Breast epithelium (tissue), 4 donors: Measurements from ENCODE around the gene ADH1C. TPM values are rescaled to one million over a fixed set of nuclear protein-coding genes. Genes with fewer than 3 reads are reported as not detected.

ENCODE experiments used
- DNase-seq, 2 donors: peaks; one replicate each; pipeline ENCODE4 v3.0.0-alpha.2; 2019; ENCODE audit warnings: low spot score in 2 of 2
- H3K27ac ChIP-seq, 2 donors: fragments of 200-600 bp; sonication (generic) in 1 of 2; one replicate each; pipeline ENCODE4 v1.5.1; 2016 to 2019; ENCODE audit warnings: mild to moderate bottlenecking in 1 of 2
- H3K27me3 ChIP-seq, 2 donors: fragments of 200-600 bp; sonication (generic) in 1 of 2; one replicate each; pipeline versions ENCODE4 v1.5.1 to v1.6.0; 2017 to 2019; ENCODE audit warnings: control low read depth in 1 of 2, mild to moderate bottlenecking in 1 of 2
- H3K36me3 ChIP-seq: fragments of 200-600 bp; one replicate; pipeline ENCODE4 v1.5.1; 2019
- H3K4me1 ChIP-seq, 2 donors: fragments of 200-600 bp; sonication (generic); one replicate each; pipeline ENCODE4 v1.5.1; 2016 to 2019; ENCODE audit warnings: control low read depth in 1 of 2
- H3K4me3 ChIP-seq, 3 donors: fragments of 200-600 bp; sonication (generic); 1 replicate in 2 of 3; 2 replicates in 1 of 3; pipeline ENCODE4 v1.5.1; 2016 to 2019; ENCODE audit warnings: mild to moderate bottlenecking in 3 of 3, moderate library complexity in 2 of 3
- H3K9me3 ChIP-seq, 2 donors: fragments of 200-600 bp; sonication (generic) in 1 of 2; one replicate each; pipeline ENCODE4 v1.5.1; 2016 to 2019; ENCODE audit warnings: control low read depth in 1 of 2
- CTCF ChIP-seq, 3 donors: fragments of 450-650 bp; IDR thresholded peaks; one replicate each; pipeline ENCODE4 v1.5.1; 2016 to 2017; ENCODE audit warnings: antibody characterized with exemption in 3 of 3, mild to moderate bottlenecking in 3 of 3, moderate library complexity in 3 of 3
- POLR2A ChIP-seq: fragments of 450-650 bp; IDR thresholded peaks from one replicate; pipeline ENCODE4 v1.6.1; 2016; ENCODE audit warnings: antibody characterized with exemption, mild to moderate bottlenecking, moderate library complexity
- POLR2AphosphoS5 ChIP-seq, 3 donors: sonication (generic); formaldehyde crosslinking; IDR thresholded peaks; one replicate each; pipeline ENCODE4 v1.6.1; 2017; ENCODE audit warnings: antibody characterized with exemption in 3 of 3
- intact Hi-C: fragments of 100-400 bp; cut with DNase I; formaldehyde crosslinking; loops from one replicate; pipeline ENCODE4 v1.15.1; 2023; ENCODE audit warnings: low total_unique reads
- total RNA-seq, 3 donors: library from RNA; depleted of rRNA; stranded (reverse); fragments of >200 nt; gene quantifications; one replicate each; pipeline ENCODE4 v1.1.0, GENCODE V29; 2016

The ADH1C gene
- 10 to 100 TPM in 2 of 3 donors, 1 to 10 TPM in 1; 8.8 to 50.1 (median 31.8) TPM for total RNA-seq

DNA sequence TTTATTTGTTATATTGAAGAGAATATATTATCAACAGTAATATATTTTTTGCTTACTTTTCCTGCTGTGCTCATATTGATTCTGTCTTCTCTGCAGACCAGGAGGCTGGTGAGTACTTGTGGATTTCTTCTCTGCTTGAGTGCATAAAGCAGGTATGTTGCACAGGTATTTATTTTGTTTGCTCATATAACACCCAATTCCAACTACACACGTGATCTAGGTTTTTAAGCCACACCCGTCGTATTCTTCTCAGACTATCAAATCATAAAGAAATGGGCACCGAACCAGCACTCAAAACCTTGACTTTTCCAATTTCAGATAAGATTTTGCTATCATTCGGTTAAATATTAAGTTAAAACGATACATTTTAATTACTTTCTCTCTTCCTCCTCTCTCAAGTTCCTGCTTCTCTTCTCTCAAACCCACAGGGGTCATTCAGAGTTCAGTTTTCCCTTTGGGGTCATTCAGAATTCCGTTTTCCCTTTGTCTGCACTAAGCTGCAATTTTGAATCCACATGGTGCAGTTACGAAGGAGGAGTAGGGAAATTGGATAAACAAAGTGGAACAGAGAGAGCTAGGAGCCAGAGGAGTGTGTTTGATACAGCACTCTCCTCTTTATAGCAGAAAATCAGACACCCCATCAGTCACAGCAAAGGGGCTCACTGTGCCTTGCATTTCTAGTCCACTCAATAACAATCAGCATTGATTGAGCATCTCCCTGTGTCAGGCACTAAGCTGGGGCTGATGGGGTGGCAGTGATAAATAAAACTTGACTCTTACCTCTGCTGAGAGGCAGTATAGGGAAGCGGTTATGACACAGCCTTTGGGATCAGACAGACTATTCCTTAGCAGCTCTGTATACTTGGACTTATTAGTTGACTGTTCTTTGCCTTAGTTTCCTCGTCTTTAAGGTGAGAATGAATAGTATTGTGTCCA lies at the start of gene ADH1C:
Gene ADH1C, minus strand, starts transcription at position 145 of the 936 bp plus-strand sequence. Its CDS starts 71 bp downstream, at position 74.
- peak within 1 kb of the TSS; percentile 7 to 36 (median 18) for H3K4me3 ChIP-seq

DNA sequence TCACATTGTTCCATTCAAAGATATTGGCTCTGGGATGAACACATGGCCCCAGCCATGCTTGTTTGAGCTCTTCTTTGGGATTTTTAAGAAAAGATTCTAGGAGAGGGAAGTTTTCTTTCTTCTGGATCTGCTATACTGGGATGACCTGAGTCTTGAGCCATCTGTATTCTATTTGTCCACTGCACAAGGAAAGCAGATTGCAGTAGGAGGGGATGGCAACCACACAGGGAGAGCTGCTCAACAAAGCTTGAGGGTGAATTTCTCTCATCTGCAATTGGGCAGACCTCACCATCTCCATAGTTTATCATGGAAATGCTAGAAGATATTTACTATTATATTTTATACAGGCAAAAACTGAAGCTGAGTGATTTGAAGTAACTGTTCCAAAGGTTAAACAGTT lies 48.3 kb upstream of the ADH1C start:
- Histone ChIP-seq H3K27me3 (no peaks in the 10 kb centered on the region), H3K27ac (peak overlapping the region; percentile 33 to 71), H3K4me3 (no peak overlapping the region), H3K36me3 (no peaks in the 10 kb centered on the region), H3K4me1 (no peaks in the 10 kb centered on the region), H3K9me3 (peaks cover 0 to 3% of the 10 kb centered on the region in 2 donors)
- intact Hi-C loops, result no loop called here
- TF ChIP-seq POLR2AphosphoS5 (IDR thresholded peaks at IDR 0.05) (no peak), POLR2A (no peak), CTCF (IDR thresholded peaks at IDR 0.05) (no peak)
- DNase-seq, result no peak

More for the DNA sequence above, at the start of gene ADH1C:
- TF ChIP-seq CTCF (IDR thresholded peaks at IDR 0.05), result no peak
- TF ChIP-seq POLR2AphosphoS5 (IDR thresholded peaks at IDR 0.05), result no peak
- TF ChIP-seq POLR2A, result no peak
- Histone ChIP-seq H3K9me3 (no peaks in the 10 kb centered on the region), H3K36me3 (no peaks in the 10 kb centered on the region), H3K27ac (peak within 1 kb of the TSS; percentile 41 to 81), H3K27me3 (no peaks in the 10 kb centered on the region), H3K4me1 (no peaks in the 10 kb centered on the region)
- DNase-seq, result no peak
- intact Hi-C loops, result no loop called here

DNA sequence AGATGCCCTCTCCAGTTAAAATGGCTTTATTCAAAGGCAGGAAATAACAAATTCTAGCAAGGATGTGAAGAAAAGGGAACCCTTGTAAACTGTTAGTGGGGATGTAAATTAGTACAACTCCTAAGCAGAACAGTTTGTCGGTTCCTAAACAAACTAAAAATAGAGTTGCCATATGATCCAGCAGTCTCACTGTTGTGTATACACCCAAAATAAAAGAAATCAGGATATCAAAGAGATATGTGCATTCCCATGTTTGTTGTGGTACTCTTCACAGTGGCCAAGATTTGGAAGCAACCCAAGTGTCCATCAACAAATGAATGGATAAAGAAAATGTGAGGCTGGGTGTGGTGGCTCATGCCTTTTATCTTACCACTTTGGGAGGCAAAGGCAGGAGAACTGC lies 46.5 kb upstream of the ADH1C start:
- Histone ChIP-seq H3K36me3 (no peaks in the 10 kb centered on the region), H3K4me1 (no peaks in the 10 kb centered on the region), H3K27ac (no peak overlapping the region), H3K27me3 (no peaks in the 10 kb centered on the region), H3K9me3 (peaks cover 0 to 3% of the 10 kb centered on the region in 2 donors), H3K4me3 (no peak overlapping the region)
- TF ChIP-seq POLR2AphosphoS5 (IDR thresholded peaks at IDR 0.05) (no peak), CTCF (IDR thresholded peaks at IDR 0.05) (no peak), POLR2A (no peak)
- no peak for DNase-seq
- intact Hi-C loops, result no loop called here

GRCh38 chr4:99395595-99396364 lies 43.2 kb upstream of the ADH1C start:
- no peaks in the 10 kb centered on the region for H3K27me3 ChIP-seq
- no peak overlapping the region for H3K4me3 ChIP-seq
- peaks cover 0 to 15% of the 10 kb centered on the region in 2 donors for H3K9me3 ChIP-seq
- H3K4me1 ChIP-seq, result no peaks in the 10 kb centered on the region
- peak overlapping the region; percentile 61 to 88 for H3K27ac ChIP-seq
- H3K36me3 ChIP-seq, result no peaks in the 10 kb centered on the region
- DNase-seq, result no peak
- intact Hi-C loops, result no loop called here
- TF ChIP-seq CTCF (IDR thresholded peaks at IDR 0.05) (no peak), POLR2A (no peak), POLR2AphosphoS5 (IDR thresholded peaks at IDR 0.05) (no peak)
